A172 (cell line): ENCODE data around the gene NACA2. TPM values are rescaled to one million over a fixed set of nuclear protein-coding genes. Genes with fewer than 3 reads are reported as not detected.
"Not testable (repeated sequence)": the region's sequence is repeated elsewhere in the genome, so short reads cannot be mapped to it uniquely, and the experiment has no call there.

Experiments
- DNase-seq: peaks from one replicate; pipeline ENCODE4 v3.0.0-alpha.2; 2015; ENCODE audit warnings: low spot score
- total RNA-seq: library from RNA; depleted of rRNA; stranded (reverse); fragments of >200 nt; shearing (Covaris generic); gene quantifications from 2 replicates; pipeline ENCODE4 v1.2.3, GENCODE V29; 2014

Gene NACA2
- total RNA-seq, 1 experiment from 2014 or later, result not detected

DNA sequence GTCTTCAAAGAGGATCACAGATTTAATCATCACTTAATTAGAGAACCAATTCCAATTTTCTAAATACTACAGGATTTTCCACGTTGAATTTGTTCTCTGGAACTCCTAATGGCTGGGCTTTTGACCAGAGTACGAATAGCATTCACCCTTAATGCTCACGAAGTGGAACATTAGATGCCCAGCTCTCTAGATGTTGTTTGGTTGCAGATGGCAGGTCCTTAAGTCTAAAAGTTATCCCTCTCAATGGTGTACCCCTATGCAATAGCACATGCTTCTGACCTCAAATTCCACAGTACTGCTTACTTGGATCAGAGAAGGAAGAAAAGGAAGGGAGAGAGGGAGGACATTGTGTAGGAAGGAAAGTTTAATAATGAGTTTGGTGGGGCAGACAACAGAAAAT lies 8.6 kb upstream of the NACA2 start:
- DNase-seq, result no peak

GRCh38 chr17:61598014-61598413 lies 7.0 kb upstream of the NACA2 start:
- DNase-seq, result no peak

DNA sequence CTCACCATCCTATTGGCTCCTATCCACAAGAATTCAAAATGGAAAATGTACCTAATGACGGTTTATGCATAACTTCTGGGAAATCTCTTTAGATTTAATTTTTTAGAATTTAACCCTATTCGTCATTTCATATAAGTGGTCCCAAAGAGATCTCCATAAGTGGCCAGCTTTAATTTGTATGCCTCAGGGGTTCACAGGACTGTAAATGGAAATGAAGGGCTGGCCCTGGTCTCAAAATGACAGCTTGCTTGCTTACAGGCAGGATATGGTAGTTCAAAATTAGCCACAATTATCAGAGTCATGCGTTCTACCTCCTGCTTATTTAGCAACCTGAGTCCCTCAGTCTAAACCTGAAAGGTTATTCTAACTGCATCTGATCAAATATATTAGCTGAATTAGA lies 6.6 kb upstream of the NACA2 start:
- DNase-seq, result no peak

DNA sequence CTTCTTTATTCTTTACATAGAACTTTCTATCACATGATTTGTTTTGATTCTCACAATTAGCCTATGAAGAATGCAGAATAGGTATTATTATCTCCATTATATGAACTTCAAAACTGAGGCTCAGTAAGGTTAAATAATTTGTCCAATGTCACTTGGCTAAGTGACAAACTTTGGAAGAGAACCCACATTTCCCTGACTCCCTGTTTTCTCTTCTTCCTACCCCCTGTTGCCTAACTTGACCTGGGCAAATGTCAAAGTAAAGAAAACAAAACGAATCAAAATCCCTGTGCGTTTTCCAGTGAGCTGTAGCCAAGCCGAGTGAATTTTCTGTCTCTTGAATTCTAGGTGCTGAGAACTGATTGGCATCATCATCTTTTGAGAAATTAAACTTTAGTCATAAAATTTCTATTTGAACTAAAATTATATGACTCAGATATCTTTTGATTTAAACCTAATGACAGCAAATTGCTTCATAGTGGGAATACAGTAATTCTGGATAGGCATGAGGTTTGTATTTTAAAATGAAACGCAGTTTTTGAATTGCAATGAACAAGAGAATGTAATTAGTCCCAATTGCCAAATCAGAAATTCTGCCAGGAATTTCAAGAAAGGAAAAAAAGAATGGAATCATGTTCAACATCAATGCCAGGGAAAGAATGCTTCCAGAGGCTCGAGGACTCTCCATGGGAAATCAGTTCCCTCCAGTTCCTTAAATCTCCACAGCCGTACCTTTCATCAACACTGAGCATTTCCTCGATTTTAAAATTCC lies 4.6 kb upstream of the NACA2 start:
- DNase-seq, result no peak

GRCh38 chr17:61594294-61594825 lies 3.3 kb upstream of the NACA2 start:
- no peak for DNase-seq

- DNase-seq, result no peak
Observed at GRCh38 chr17:61593426-61593825, 2.4 kb upstream of the NACA2 start.

DNA sequence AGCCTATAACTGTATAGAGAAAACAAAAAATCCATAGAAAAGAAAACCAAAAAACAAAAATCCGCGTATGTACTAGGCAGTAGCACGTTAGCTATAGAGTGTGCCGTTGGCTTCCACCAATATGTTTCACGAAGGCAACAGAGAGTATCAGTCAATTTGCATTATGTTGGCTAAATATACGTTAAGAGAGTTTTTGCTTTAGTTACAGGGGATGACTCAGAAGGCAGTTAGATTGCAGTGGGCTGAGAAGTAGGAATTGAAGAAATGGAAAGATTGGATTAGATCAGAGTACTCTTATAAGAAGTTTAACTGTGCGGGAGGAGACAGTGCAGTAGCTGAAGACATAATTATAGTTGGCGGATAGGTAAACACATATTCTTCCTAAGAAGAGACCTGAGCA lies 911 bp upstream of the NACA2 start:
- no peak for DNase-seq

DNA sequence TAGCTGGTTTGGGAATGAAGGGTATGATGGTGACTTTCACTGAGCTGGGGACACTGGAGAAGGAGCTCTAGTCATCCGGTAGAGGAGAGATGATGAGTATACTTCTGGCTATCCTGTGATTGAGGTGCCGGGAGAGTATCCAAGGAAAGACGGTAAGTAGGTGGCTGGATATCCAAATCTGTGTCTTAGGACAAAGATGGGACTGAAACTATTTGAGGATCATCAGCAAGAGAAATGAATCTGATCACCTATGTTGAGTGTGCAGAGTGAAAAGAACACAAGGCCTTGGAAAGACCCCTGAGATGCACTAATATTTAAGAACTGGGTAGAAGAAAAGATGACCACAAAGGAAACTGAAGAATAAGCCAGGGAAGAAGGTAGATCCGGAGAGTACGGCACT lies 1.0 kb downstream of the NACA2 start:
- no peak for DNase-seq

GRCh38 chr17:61587807-61588660 lies 3.0 kb downstream of the NACA2 start:
- no peak for DNase-seq

- DNase-seq, result no peak
Observed at GRCh38 chr17:61587242-61587641, 3.8 kb downstream of the NACA2 start.

DNA sequence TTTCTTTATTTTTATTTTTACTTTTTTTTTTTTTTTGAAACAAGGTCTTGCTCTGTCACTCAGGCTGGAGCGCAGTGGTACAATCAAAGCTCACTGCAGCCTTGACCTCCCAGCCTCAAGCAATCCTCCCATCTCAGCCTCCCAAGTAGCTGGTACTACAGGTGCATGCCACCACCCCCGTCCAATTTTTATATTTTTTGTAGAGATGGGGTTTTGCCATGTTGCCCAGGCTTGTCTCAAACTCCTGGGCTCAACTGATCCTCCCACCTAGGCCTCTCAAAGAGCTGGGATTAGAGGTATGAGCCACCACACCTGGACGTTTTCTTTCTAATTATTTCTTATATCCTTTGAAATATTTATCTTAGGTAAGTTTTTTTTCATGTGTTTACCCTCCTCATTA lies 4.4 kb downstream of the NACA2 start:
- DNase-seq, result not testable (repeated sequence)

- DNase-seq, result no peak
Observed at GRCh38 chr17:61586031-61586566, 4.9 kb downstream of the NACA2 start.

GRCh38 chr17:61584866-61585265 lies 6.2 kb downstream of the NACA2 start:
- no peak for DNase-seq

- no peak for DNase-seq
Observed at GRCh38 chr17:61584266-61584665, 6.8 kb downstream of the NACA2 start.

GRCh38 chr17:61583660-61584264 lies 7.3 kb downstream of the NACA2 start:
- DNase-seq, result no peak

GRCh38 chr17:61583242-61583641 lies 7.8 kb downstream of the NACA2 start:
- DNase-seq, result peak; percentile 63

- DNase-seq, result no peak
Observed at GRCh38 chr17:61582593-61582992, 8.4 kb downstream of the NACA2 start.

DNA sequence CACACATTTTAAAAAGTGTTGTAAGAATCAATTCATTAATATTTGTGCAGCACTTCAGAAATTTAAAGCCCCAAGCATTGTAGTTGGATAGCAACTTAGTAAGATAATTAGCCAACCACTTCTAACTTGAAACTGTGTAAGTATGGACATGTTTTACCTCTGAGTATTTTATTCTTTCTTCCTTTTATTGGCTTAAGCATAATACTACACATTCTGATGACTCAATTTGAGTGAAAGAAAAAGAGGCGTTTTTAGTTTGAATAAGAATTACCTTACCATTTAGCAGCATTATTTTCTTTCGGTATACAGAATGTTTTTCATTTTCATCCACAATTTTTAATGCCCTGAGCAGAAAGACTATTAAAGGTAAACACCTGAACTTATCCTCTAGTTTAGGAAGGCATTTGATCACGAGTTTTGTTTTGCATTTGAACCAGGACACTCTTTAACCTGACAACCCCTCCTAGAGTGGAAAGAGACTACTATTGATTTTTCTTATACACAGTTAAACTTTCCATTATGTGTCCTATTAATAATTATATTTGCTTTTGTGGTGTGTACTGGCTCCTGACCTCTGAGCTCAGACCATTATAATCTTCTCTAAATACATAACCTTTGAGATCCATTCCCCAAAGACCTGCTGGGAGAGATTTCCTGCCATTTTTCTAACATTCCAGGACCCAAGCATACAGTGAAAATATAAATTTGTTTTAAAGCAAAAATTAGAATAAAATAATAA lies 9.2 kb downstream of the NACA2 start:
- DNase-seq, result no peak

DNA sequence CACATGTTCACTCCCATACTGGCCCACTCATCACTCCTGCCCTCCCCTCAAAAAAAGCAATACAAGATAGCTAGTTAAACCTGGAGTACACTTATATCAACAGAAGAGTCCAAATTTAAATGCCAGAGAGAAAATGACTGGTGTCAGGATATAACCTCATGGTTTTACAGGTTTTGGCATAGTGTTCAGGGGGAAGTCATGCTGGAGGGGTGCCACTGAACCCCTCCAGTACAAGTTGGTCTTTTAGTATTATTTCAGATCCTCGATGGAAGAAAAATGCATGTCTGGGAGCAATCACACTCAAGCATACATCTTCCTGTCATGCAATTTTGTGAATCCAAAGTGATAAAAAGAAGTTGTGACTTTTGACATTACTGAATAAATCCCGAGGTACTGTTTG lies 10.5 kb downstream of the NACA2 start:
- DNase-seq, result no peak

- no peak for DNase-seq
Observed at GRCh38 chr17:61579961-61580360, 11.1 kb downstream of the NACA2 start.

DNA sequence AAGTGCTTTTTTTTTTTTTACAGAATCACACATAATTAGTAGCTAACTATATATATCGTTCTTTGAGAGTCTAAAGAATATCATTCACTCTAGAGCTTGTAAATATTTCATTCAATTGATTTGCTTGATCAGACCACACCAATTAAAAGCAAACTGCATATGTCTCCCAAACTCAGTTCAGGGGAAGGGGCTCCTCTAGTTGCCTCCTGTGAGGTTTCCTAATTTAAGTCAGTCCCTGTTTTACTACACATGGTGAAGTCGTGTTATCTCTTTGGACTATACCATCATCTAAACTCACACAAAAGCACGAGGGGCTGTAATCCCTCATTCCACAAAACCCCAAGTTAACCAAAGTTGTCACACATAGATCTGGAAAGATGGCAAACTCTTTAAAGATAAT lies 11.7 kb downstream of the NACA2 start:
- DNase-seq, result no peak
